Muscle layer of colon (tissue), 2 donors: ENCODE measurements around the gene ADRA2C.

Experiments
- H3K27ac ChIP-seq: one replicate; pipeline ENCODE4 v1.7.0; 2013; ENCODE audit warnings: low read depth, mild to moderate bottlenecking, low read length, moderate library complexity
- H3K27me3 ChIP-seq, 2 donors: one replicate each; pipeline ENCODE4 v1.7.0; 2013; ENCODE audit warnings: low read length in 2 of 2, mild to moderate bottlenecking in 2 of 2; ENCODE audit not compliant: insufficient read depth in 2 of 2, control insufficient read depth in 1 of 2
- H3K36me3 ChIP-seq: one replicate; pipeline ENCODE4 v1.7.0; 2013; ENCODE audit warnings: mild to moderate bottlenecking, low read length; ENCODE audit not compliant: insufficient read depth
- H3K4me1 ChIP-seq: one replicate; pipeline ENCODE4 v1.7.0; 2013; ENCODE audit warnings: mild to moderate bottlenecking, low read length; ENCODE audit not compliant: insufficient read depth
- H3K4me3 ChIP-seq, 2 donors: one replicate each; pipeline ENCODE4 v1.7.0; 2013; ENCODE audit warnings: low read length in 2 of 2, low read depth in 1 of 2, mild to moderate bottlenecking in 1 of 2, moderate library complexity in 1 of 2
- H3K9ac ChIP-seq: one replicate; pipeline ENCODE4 v1.7.0; 2013; ENCODE audit warnings: low read length
- H3K9me3 ChIP-seq: one replicate; pipeline ENCODE4 v1.7.0; 2013; ENCODE audit warnings: mild to moderate bottlenecking, low read length
- donor health status: abdominal sarcoma.
- donor health status: Adenocarcinoma of cecum.

The ADRA2C gene

DNA sequence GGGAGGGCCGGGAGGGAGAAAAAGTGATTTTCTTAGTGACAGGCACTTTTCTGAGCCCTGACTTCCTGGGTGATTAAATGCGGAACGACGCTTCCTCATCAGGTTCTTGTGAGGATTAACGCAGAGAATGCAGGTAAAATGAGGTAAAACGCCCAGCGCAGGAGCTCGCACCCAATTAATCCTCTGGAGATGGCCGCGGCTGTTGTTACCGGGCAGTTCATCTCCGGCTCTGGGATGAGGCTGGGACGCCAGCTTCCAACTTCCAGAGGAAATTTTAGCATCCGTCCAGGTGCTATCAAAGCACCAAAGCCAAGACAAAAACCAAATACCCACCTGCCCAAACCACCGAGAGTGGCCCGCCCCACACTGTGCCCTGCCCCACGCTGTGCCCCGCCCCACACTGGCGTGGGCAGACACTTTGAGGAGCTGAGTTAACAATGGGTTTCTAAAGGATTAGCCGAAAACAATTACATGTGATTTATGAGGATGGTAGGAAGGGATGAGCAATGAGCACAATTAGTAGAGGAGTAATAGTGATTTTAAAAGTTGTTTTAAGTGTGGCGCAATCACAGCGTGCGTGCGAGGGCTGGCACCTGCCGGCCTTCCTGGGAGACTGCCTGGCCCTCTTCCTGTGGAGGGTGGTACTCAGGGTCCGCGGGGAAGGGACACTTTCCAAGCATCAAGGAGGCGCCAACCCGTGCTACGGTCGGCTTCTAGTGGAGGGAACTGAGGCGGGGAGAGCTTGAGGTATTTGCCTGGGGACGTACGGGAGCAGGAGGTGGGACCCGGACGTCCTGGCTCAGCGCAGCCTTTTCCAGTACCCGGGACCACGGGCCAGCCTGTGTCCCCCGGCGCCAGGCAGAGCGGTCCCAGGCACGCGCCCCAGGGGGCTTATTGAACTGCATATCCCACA, 41.6 kb upstream of the ADRA2C start:
- Histone ChIP-seq H3K4me1 (no peaks in the 10 kb centered on the region), H3K4me3 (no peak overlapping the region), H3K36me3 (no peaks in the 10 kb centered on the region), H3K9ac (no peak overlapping the region), H3K9me3 (no peaks in the 10 kb centered on the region), H3K27ac (no peak overlapping the region), H3K27me3 (peaks cover 0 to 68% of the 10 kb centered on the region in 2 donors)

DNA sequence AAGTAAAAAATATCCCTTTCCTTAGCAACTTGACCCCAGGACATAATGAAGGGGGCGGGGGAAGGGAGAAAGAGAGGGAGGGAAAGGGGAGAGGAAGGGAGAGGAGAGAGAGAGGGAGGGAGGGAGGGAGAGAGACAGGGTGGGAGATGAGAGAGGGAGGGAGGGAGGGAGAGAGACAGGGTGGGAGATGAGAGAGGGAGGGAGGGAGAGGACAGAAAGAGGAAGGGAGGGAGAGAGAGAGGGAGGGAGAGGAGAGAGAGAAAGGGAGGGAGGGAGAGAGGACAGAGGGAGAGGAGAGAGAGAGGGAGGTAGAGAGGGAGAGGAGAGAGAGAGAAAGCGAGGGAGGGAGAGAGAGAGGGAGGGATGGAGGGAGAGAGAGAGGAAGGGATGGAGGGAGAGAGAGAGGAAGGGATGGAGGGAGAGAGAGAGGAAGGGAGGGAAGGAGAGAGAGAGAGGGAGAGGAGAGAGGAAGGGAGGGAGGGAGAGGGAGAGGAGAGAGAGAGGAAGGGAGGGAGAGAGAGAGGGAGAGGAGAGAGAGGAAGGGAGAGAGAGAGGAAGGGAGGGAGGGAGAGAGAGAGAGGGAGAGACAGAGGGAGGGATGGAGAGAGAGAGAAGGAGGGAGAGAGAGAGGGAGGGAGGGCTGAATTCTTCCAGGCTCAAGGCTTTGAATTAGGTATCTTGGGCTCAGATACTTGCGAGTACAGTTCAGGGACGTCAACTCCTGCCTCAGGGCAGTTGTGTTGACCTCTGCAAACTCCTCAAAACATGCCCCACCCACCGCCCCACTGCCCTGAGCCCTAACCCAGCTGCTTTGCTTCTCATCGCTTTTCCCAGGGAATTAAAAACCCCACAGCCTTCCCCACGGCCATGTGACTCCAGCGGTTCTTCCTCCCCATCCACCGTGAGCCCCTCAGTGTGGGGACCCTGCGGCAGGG, 40.0 kb upstream of the ADRA2C start:
- Histone ChIP-seq H3K36me3 (no peaks in the 10 kb centered on the region), H3K4me3 (no peak overlapping the region), H3K9me3 (no peaks in the 10 kb centered on the region), H3K9ac (no peak overlapping the region), H3K4me1 (no peaks in the 10 kb centered on the region), H3K27me3 (peaks cover 0 to 65% of the 10 kb centered on the region in 2 donors), H3K27ac (no peak overlapping the region)

DNA sequence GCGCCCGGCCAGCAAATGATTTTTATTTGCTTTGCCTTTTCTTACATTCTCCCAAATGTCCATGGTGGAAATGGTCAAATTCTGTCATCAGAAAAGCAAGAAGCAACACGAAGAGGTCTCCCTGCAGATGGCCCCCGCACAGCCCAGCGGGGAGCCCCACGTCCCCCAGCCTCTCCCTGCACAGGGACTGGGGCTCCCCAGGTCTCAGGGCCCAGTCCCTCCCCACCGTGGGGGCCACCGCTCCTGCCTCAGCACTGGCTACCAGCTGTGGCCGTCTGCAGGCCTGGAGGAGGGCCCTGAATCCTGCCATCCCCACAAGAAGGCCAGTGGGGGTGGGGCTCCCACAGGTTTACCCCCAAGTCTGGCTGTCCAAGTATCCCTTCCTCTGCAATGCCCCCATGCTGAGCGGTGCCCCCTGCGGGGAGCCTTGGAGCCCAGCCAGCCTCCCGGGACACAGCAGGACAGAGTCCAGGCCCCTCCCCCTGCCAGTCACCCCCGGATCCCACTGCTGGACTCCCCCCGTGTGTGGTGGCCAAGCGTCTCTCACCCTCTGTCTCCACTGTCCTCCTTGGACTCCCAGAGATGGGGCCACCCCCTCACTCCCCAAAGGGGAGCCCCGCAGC, 38.2 kb upstream of the ADRA2C start:
- no peaks in the 10 kb centered on the region for H3K36me3 ChIP-seq
- no peak overlapping the region for H3K27ac ChIP-seq
- no peak overlapping the region for H3K9ac ChIP-seq
- H3K9me3 ChIP-seq = no peaks in the 10 kb centered on the region
- H3K27me3 ChIP-seq = peaks cover 0 to 60% of the 10 kb centered on the region in 2 donors
- H3K4me1 ChIP-seq = no peaks in the 10 kb centered on the region
- no peak overlapping the region for H3K4me3 ChIP-seq

- H3K9ac ChIP-seq = no peak overlapping the region
- H3K4me3 ChIP-seq = no peak overlapping the region
- peaks cover 0 to 46% of the 10 kb centered on the region in 2 donors for H3K27me3 ChIP-seq
- no peak overlapping the region for H3K27ac ChIP-seq
- H3K9me3 ChIP-seq = no peaks in the 10 kb centered on the region
- no peaks in the 10 kb centered on the region for H3K4me1 ChIP-seq
- H3K36me3 ChIP-seq = no peaks in the 10 kb centered on the region
Observed at GRCh38 chr4:3729188-3729881, 36.9 kb upstream of the ADRA2C start.

DNA sequence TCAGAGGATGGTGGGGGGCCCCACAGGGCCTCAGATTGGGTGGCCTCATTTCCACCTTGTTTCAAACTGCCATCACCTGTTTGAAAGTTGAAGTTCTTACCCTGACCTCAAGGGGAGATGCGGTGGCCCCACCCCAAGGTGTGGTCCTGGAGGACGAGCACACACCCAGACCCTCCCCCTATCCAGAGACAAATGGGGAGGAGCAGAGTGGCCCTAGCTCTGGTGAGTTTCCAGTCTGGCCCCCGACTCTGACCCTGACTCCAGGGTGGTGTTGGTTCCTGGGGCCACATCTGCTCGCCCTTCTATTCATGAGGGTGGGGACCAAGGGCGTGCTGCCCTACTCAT, 36.3 kb upstream of the ADRA2C start:
- H3K4me1 ChIP-seq = no peaks in the 10 kb centered on the region
- no peak overlapping the region for H3K27ac ChIP-seq
- H3K4me3 ChIP-seq = no peak overlapping the region
- H3K9me3 ChIP-seq = no peaks in the 10 kb centered on the region
- H3K27me3 ChIP-seq = peaks cover 0 to 41% of the 10 kb centered on the region in 2 donors
- no peaks in the 10 kb centered on the region for H3K36me3 ChIP-seq
- H3K9ac ChIP-seq = no peak overlapping the region

DNA sequence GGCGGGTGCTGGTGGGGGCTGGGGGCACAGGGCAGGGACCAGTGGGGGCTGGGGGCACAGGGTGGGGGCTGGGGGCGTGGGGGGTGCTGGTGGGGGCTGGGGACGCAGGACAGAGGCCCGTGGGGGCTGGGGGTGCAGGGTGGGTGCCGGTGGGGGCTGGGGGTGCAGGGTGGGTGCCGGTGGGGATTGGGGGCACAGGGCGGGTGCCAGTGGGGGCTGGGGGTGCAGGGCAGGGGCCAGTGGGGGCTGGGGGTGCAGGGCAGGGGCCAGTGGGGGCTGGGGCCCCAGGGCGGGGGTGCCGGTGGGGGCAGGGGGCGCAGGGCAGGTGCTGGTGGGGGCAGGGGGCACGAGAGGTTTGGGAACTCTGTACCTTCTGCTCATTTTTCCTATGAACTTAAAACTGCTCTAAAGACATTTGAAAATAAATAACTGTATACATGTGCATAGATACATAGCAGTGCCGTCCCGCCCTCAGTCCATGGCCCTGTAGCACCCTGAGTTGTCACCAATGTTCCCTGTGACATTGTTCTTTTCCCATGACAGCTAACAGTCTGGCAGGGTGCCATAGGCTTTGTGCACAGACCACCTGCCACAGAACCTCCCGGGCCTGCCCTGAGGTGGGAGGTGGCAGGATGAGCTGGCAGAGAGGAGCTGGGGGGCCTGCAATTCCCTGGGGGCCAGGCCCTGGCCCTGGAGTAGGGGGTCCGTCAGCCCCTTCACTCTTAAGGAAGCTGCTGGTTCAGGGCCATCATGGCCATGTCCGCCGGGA, 35.6 kb upstream of the ADRA2C start:
- H3K9me3 ChIP-seq = no peaks in the 10 kb centered on the region
- no peaks in the 10 kb centered on the region for H3K4me1 ChIP-seq
- no peak overlapping the region for H3K9ac ChIP-seq
- H3K27ac ChIP-seq = no peak overlapping the region
- no peak overlapping the region for H3K4me3 ChIP-seq
- H3K27me3 ChIP-seq = peaks cover 0 to 39% of the 10 kb centered on the region in 2 donors
- no peaks in the 10 kb centered on the region for H3K36me3 ChIP-seq

DNA sequence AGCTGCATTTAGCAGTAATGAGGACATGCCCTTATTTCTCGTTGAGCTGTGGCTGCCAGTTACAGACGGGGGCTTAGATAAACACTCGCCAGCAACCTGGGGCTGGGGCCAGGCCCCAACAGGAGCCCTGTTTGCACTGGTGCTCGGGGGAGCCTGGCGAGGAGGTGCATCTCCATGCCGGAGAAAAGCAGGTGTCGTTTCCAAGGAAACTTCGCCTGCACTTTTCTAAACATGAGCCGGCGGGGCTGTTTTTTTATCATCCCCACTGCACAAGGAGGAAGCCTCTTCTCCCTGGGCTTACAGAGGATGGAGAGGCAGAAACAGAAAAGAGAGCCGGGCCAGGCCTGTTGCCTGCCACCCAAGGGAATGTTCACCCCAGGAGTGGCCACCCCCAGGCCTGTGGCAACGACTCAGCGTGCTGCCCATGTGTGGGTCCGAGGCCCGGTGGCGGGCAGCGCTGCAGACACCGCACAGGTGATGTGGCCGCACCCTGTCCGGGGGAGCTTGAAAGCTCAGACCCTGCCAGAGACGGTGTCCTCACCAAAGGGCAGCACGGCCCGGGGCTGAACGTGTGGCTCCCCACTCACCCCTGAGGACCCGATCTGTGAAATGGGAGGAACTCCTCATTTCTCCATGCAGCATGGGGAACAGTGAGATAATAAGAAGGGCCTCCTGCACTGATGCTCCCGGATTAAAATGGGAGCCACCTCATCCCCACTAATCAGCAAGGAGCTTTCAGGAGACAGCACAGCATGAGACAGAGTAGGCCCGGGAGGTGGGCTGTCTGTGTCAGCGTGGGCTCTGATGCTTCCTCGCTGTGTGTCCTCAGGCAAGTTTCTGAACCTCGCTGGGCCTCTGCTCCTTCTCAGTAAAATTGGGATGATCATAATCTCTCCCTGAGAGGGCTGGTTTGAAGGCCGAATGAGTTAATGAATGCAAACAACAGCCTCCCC, 33.8 kb upstream of the ADRA2C start:
- Histone ChIP-seq H3K4me3 (no peak overlapping the region), H3K9ac (no peak overlapping the region), H3K36me3 (no peaks in the 10 kb centered on the region), H3K4me1 (no peaks in the 10 kb centered on the region), H3K9me3 (no peaks in the 10 kb centered on the region), H3K27me3 (peaks cover 0 to 29% of the 10 kb centered on the region in 2 donors), H3K27ac (no peak overlapping the region)

DNA sequence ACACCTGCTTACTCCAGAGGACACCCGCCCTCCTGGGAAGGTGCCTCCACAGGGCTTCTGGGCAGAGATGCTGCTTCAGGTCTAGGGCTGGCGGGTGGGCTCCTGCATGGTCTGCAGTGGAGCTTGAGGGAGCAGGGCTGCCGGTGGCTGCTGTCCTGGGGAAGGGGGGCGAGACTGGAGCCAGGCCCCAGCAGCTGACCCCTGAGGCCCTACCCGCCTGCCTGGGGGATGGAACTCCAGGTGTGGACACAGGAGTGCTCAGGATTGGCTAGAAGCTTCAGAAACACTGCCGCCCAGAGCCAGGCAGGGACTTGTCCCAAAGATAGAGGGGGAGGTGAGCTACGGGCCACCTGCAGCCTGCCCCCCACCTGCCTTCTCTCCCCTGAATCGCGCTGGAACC, 33.0 kb upstream of the ADRA2C start:
- Histone ChIP-seq H3K27ac (no peak overlapping the region), H3K9me3 (no peaks in the 10 kb centered on the region), H3K4me1 (no peaks in the 10 kb centered on the region), H3K4me3 (no peak overlapping the region), H3K27me3 (peaks cover 0 to 24% of the 10 kb centered on the region in 2 donors), H3K36me3 (no peaks in the 10 kb centered on the region), H3K9ac (no peak overlapping the region)

- peaks cover 0 to 21% of the 10 kb centered on the region in 2 donors for H3K27me3 ChIP-seq
- H3K36me3 ChIP-seq = no peaks in the 10 kb centered on the region
- H3K9me3 ChIP-seq = no peaks in the 10 kb centered on the region
- H3K4me3 ChIP-seq = no peak overlapping the region
- H3K9ac ChIP-seq = no peak overlapping the region
- H3K4me1 ChIP-seq = no peaks in the 10 kb centered on the region
- no peak overlapping the region for H3K27ac ChIP-seq
Observed at GRCh38 chr4:3735196-3735595, 31.0 kb upstream of the ADRA2C start.

GRCh38 chr4:3736290-3736689, 29.9 kb upstream of the ADRA2C start:
- H3K4me3 ChIP-seq = no peak overlapping the region
- no peak overlapping the region for H3K27ac ChIP-seq
- peaks cover 0 to 24% of the 10 kb centered on the region in 2 donors for H3K27me3 ChIP-seq
- no peaks in the 10 kb centered on the region for H3K36me3 ChIP-seq
- no peaks in the 10 kb centered on the region for H3K4me1 ChIP-seq
- H3K9ac ChIP-seq = no peak overlapping the region
- H3K9me3 ChIP-seq = no peaks in the 10 kb centered on the region
